HUES64 (cell line): Measurements from ENCODE around the gene VEPH1. TPM values are rescaled to one million over a fixed set of nuclear protein-coding genes. Genes with fewer than 3 reads are reported as not detected.
A peak's percentile ranks its signal among the peaks of the same experiment; 100 is the strongest.

Experiments
- H3K27ac ChIP-seq: 2 replicates; pipeline ENCODE4 v1.7.0; 2013; ENCODE audit warnings: low read depth, low read length, inconsistent platforms
- H3K27me3 ChIP-seq: 2 replicates; pipeline ENCODE4 v1.6.1; 2013; ENCODE audit warnings: mild to moderate bottlenecking, low read length; ENCODE audit not compliant: insufficient read depth
- H3K36me3 ChIP-seq: 2 replicates; pipeline ENCODE4 v1.6.1; 2013; ENCODE audit warnings: mild to moderate bottlenecking, low read length; ENCODE audit not compliant: insufficient read depth
- H3K4me1 ChIP-seq: 2 replicates; pipeline ENCODE4 v1.6.1; 2013; ENCODE audit warnings: mild to moderate bottlenecking, low read length, moderate library complexity; ENCODE audit not compliant: insufficient read depth
- H3K4me3 ChIP-seq: 2 replicates; pipeline ENCODE4 v1.5.1; 2013; ENCODE audit warnings: mild to moderate bottlenecking, low read length, moderate library complexity
- H3K9ac ChIP-seq: 2 replicates; pipeline ENCODE4 v1.6.1; 2013; ENCODE audit warnings: mild to moderate bottlenecking, low read depth, low read length
- H3K9me3 ChIP-seq: 2 replicates; pipeline ENCODE4 v1.6.1; 2013; ENCODE audit warnings: low read depth, low read length; ENCODE audit not compliant: insufficient read depth
- WGBS: fragments of 150-250, 120-280 bp; methylation state at CpG from one replicate; pipeline ENCODE4 v1.1.7; 2013; ENCODE audit warnings: missing lambda C conversion rate; 5-methylcytosine and 5-hydroxymethylcytosine counted together
- polyA plus RNA-seq, 2 experiments: library from polyadenylated mRNA; stranded (reverse); fragments of 50-300 nt; gene quantifications; one replicate each; pipeline ENCODE4 v1.2.3, GENCODE V29; 2013

VEPH1 gene
- polyA plus RNA-seq (2013, experiment 1 of 2): 8.2 TPM
- polyA plus RNA-seq (2013, experiment 2 of 2): 6.3 TPM

DNA sequence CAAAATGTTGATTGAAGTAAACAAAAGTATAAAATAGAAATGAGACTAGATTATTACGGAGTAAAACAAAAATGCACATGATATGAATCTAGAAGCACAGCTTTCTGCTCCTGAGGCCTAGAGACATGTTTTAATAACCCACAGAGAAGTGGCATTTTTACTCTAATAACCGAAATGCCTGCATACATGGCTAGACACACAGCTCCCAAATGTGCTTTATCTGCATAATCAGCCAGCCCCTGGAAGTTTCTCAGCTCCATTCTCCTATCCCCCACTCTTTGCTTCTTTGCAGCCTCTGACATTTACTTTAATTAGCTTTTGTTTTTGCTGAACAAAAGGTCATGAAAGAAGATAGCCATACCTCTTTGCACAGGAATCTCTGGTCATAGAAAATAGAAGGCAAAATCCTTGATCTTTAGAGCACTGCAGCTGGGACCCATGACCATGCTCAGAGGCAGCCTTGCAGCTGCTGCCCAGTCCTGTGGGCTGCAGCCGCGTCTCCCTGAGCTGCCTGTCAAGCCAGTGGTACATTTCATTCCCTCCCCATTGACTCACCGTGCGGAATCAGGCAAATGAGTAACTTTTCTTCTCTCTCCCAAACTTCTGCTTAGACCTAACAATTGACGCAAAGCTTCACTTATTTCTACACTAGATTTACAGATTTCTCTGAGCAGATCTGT is at the start of gene VEPH1:
VEPH1 (minus strand) TSS at position 501 of the 680 bp plus-strand sequence. CDS start 8,067 bp downstream, outside the sequence.
- Histone ChIP-seq H3K4me3 (no peak within 1 kb of the TSS), H3K4me1 (peaks cover 41% of the 10 kb centered on the region), H3K27ac (no peak within 1 kb of the TSS), H3K9ac (no peak within 1 kb of the TSS), H3K36me3 (no peaks in the 10 kb centered on the region), H3K27me3 (peaks cover 8% of the 10 kb centered on the region; the same call in 1 of the 2 replicates), H3K9me3 (no peaks in the 10 kb centered on the region)
- WGBS: 64% methylated on average over 7 of the region's 7 CpGs

- Histone ChIP-seq H3K27ac (no peak overlapping the region), H3K4me1 (no peaks in the 10 kb centered on the region), H3K9ac (no peak overlapping the region), H3K4me3 (no peak overlapping the region), H3K9me3 (no peaks in the 10 kb centered on the region), H3K27me3 (no peaks in the 10 kb centered on the region), H3K36me3 (no peaks in the 10 kb centered on the region)
- WGBS: 86% methylated on average over 1 of the region's 1 CpG
Measured at GRCh38 chr3:157551961-157552360, 48.7 kb upstream of the VEPH1 start.

DNA sequence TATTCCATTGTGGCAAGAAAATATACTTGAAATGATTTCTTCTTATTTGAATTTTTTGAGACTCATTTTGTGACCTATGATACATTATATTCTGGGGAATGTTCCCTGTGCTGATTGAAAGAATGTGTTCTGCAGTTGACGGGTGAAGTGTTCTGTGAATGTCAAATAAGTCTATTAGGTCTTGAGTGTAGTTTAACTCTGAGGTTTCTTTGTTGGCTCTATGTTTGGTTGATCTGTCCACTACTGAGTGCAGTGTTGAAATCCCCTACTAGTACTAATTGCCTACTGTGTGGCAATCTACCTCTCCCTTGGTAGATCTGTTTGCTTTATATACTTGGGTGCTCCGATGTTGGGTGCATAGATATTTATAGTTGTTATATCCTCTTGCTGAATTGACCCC is 46.3 kb upstream of the VEPH1 start:
- Histone ChIP-seq H3K27me3 (no peaks in the 10 kb centered on the region), H3K4me1 (no peaks in the 10 kb centered on the region), H3K27ac (no peak overlapping the region), H3K36me3 (no peaks in the 10 kb centered on the region), H3K9ac (no peak overlapping the region), H3K9me3 (no peaks in the 10 kb centered on the region), H3K4me3 (no peak overlapping the region)
- WGBS: 97% methylated on average over 1 of the region's 2 CpGs

DNA sequence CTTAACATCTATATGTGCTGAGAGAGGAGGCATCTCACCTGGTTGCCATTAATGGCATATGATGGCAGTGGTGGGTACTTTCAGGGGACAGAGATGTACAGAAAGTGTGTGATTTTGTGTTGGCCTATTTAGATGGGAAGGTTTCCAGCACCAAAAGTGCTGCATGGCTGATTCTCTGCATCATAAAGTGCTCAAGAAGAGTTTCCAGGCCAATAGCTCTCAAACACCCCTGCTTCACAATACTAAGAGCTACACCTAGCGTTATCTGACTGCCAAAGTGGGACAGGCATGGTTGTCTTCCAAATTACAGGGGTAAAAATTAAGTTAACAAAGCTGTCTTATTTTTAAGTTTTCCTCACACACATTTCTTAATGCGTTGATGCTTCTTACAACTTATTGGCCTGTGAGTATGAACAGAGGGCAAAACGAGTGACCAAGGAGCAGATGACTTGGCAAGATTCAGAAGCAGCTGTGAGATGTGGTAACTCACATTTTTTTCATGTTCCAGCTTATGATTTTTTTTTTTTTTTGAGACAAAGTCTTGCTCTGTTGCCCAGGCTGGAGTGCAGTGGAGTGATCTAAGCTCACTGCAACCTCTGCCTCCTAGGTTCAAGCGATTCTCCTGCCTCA is 41.4 kb upstream of the VEPH1 start:
- Histone ChIP-seq H3K4me3 (no peak overlapping the region), H3K27me3 (peaks cover 11% of the 10 kb centered on the region), H3K4me1 (no peaks in the 10 kb centered on the region), H3K36me3 (no peaks in the 10 kb centered on the region), H3K9me3 (peaks cover 8% of the 10 kb centered on the region; the same call in 1 of the 2 replicates), H3K27ac (no peak overlapping the region), H3K9ac (no peak overlapping the region)
- 98% methylated on average over 4 of the region's 4 CpGs for WGBS

DNA sequence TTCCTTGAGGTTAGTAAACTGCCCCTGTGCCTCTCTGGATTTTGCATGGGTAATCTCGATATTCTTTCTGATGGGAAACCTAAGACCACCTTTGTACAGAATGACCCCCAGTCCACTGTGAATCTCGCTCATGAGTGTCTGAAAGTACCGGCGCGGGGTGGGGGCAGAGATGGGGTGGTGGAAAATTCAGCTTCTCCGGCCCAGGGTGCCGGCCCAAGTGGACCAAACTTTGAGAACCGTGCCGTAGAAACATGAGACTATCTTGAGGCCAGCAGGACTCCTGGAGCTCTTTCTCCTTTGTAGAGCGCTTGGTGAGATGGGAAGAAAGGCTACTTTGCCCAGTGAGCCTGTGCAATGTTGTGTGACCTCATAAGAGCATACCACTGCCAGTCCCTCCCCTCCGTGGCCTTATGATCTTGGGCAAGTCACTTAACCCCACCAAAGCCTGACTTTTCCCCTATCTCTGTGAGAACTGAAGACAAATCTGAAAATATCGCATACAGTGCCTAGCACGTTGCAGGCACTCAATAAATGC is 40.4 kb upstream of the VEPH1 start:
- WGBS: 92% methylated on average over 11 of the region's 13 CpGs
- H3K4me1 ChIP-seq: no peaks in the 10 kb centered on the region
- peaks cover 11% of the 10 kb centered on the region for H3K27me3 ChIP-seq
- H3K36me3 ChIP-seq: no peaks in the 10 kb centered on the region
- peaks cover 8% of the 10 kb centered on the region; the same call in 1 of the 2 replicates for H3K9me3 ChIP-seq
- H3K4me3 ChIP-seq: peak overlapping the region; percentile 61
- H3K9ac ChIP-seq: peak overlapping the region; percentile 26
- no peak overlapping the region for H3K27ac ChIP-seq

DNA sequence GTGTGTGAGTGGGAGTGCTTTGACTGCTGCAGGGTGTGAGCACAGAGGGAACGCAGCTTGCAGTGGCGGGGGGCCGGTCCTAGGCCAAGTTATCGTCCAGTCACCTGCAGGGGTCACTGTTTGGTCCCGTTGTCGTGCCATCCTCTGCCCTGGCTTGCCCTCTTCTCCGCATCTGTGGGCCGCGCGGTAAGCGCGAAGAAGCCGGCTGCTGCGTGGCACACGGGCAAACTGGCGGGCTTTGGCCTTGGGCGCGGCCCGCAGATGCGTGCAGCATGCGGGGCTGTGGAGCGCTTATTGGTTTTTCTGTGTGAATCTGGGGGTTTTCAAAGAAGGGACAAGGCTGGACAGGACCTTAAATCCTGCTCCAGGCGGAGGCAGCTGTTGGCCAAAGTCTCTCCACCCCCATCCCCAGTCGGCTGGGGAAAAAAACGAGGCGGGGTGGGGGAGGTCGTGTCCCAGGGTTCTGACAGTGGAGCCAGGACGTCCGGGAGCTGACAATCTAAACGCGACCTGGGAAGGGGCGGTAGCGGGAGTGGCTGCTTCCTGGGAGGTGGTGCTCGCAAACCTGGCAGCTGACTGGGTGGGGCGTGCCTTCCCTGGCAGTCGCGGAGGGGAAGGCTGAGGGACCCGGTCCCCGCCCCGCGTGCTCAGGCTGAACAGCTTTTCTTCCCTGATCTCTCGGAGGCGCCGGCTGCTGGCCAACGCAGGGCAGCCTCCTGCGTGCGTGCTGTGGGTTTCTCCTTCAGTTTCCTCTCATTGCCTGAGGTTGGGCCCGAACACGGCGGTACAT is 39.7 kb upstream of the VEPH1 start:
- H3K4me1 ChIP-seq: no peaks in the 10 kb centered on the region
- no peak overlapping the region for H3K27ac ChIP-seq
- peak overlapping the region; percentile 39 for H3K9ac ChIP-seq
- no peaks in the 10 kb centered on the region for H3K36me3 ChIP-seq
- 55% methylated on average over 50 of the region's 50 CpGs for WGBS
- H3K9me3 ChIP-seq: peaks cover 8% of the 10 kb centered on the region; the same call in 1 of the 2 replicates
- H3K4me3 ChIP-seq: peak overlapping the region; percentile 61
- H3K27me3 ChIP-seq: peaks cover 11% of the 10 kb centered on the region

- Histone ChIP-seq H3K36me3 (no peaks in the 10 kb centered on the region), H3K4me1 (no peaks in the 10 kb centered on the region), H3K27me3 (peaks cover 11% of the 10 kb centered on the region), H3K4me3 (no peak overlapping the region), H3K27ac (no peak overlapping the region), H3K9me3 (peaks cover 8% of the 10 kb centered on the region; the same call in 1 of the 2 replicates), H3K9ac (no peak overlapping the region)
- 91% methylated on average over 6 of the region's 6 CpGs for WGBS
Measured at GRCh38 chr3:157541506-157542236, 38.5 kb upstream of the VEPH1 start.

DNA sequence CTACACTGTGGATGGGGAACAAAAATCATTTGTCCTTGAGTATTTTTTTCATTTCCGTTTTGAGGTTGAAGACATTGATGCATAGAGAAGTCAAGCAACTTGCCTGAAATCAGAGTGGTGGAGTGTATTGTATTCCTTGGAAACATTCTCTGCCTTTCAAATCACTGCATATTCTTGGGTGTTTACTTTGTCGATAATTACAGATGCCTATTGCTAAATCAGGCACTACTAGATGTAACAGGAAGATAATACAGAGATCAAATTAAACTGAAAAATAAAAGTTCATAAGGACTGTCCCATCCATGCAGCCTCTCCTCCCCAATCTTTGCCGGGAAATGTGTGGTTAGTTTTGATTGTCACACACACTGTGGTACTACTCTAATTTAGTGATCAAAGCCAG is 37.4 kb upstream of the VEPH1 start:
- Histone ChIP-seq H3K9ac (no peak overlapping the region), H3K4me3 (no peak overlapping the region), H3K36me3 (no peaks in the 10 kb centered on the region), H3K27ac (no peak overlapping the region), H3K4me1 (no peaks in the 10 kb centered on the region), H3K9me3 (peaks cover 8% of the 10 kb centered on the region; the same call in 1 of the 2 replicates), H3K27me3 (peaks cover 11% of the 10 kb centered on the region)
- WGBS: 96% methylated on average over 1 of the region's 3 CpGs

DNA sequence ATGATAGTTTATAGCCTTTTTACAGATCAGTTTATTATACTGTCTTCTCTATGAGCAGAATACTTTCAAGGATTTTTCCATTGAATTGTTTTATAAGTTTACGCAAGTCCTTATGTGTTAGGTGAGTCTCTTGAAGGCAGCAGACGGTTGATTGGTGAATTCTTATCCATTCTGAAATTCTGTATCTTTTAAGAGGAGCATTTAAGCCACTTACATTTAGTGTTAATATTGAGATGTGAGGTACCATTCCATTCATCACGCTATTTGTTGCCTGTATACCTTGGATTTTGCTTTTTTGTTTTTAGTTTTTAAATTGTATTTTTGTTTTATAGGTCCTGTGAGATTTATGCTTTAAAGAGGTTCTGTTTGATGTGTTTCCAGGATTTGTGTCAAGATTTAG is 32.5 kb upstream of the VEPH1 start:
- no peaks in the 10 kb centered on the region for H3K9me3 ChIP-seq
- H3K9ac ChIP-seq: no peak overlapping the region
- no peak overlapping the region for H3K27ac ChIP-seq
- 100% methylated on average over 3 of the region's 3 CpGs for WGBS
- no peak overlapping the region for H3K4me3 ChIP-seq
- no peaks in the 10 kb centered on the region for H3K36me3 ChIP-seq
- H3K27me3 ChIP-seq: no peaks in the 10 kb centered on the region
- peaks cover 16% of the 10 kb centered on the region for H3K4me1 ChIP-seq

DNA sequence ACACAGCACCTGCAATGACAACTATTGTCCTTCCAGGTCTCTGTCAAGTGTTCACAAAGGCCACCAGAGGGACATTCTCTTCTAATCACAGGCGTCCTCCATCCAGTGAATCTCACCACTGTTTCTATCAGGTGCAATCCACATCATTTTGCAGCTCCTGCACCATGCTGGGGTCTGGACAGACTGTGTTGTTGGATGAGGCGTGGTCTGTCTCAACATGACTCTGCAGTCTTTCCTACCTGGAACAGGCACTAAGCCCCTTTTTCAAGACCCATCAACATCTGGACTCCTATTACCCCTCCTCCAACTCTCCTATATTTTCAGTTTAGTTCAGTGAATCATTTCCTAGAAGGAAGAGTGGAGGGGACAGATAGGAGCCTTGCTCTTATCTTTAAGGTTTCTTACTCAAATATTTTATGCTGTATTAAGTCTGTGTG is 31.5 kb upstream of the VEPH1 start:
- Histone ChIP-seq H3K27me3 (no peaks in the 10 kb centered on the region), H3K9me3 (no peaks in the 10 kb centered on the region), H3K36me3 (no peaks in the 10 kb centered on the region), H3K4me3 (no peak overlapping the region), H3K27ac (no peak overlapping the region), H3K9ac (no peak overlapping the region), H3K4me1 (peaks cover 16% of the 10 kb centered on the region)
- WGBS: 90% methylated on average over 2 of the region's 2 CpGs
